ENCODE results near the gene SHROOM4. TPM values are rescaled to one million over a fixed set of nuclear protein-coding genes. Genes with fewer than 3 reads are reported as not detected.

SHROOM4 gene
- total RNA-seq, 1 experiment from 2014 or later = 7.1 TPM

- CTCF ChIA-PET = no interaction called here
- no peak overlapping the region for H3K27ac Mint-ChIP-seq
- no peaks in the 10 kb centered on the region for H3K9me3 Mint-ChIP-seq
Observed at GRCh38 chrX:50827996-50828395, 14.0 kb upstream of the SHROOM4 start.

GRCh38 chrX:50825825-50826224 lies 11.8 kb upstream of the SHROOM4 start:
- ATAC-seq (no peak), DNase-seq (ENCODE audit: low spot score) (no peak)
- H3K27ac Mint-ChIP-seq = no peak overlapping the region
- no peaks in the 10 kb centered on the region for H3K4me1 Mint-ChIP-seq
- no peaks in the 10 kb centered on the region for H3K36me3 Mint-ChIP-seq
- H3K4me3 Mint-ChIP-seq = no peak overlapping the region
- peaks cover 3% of the 10 kb centered on the region; the same call in 1 of the 2 replicates for H3K27me3 Mint-ChIP-seq (ENCODE audit: low read depth)
- TF ChIP-seq ATF1 (CRISPR knock-in tag; IDR thresholded peaks at IDR 0.05) = no peak
- no peak for TF ChIP-seq PRRX2 (CRISPR knock-in tag; IDR thresholded peaks at IDR 0.05)
- no peak for TF ChIP-seq E2F4 (CRISPR knock-in tag; IDR thresholded peaks at IDR 0.05; ENCODE audit: borderline replicate concordance, low read depth)
- no peak for TF ChIP-seq FOXP1 (CRISPR knock-in tag; IDR thresholded peaks at IDR 0.05; ENCODE audit: borderline replicate concordance)
- no peak for TF ChIP-seq ATF6 (CRISPR knock-in tag; IDR thresholded peaks at IDR 0.05)
- TF ChIP-seq HMGA2 (CRISPR knock-in tag; IDR thresholded peaks at IDR 0.05) = no peak
- TF ChIP-seq ZNF671 (CRISPR knock-in tag; IDR thresholded peaks at IDR 0.05) = no peak
- no peak for TF ChIP-seq ZBTB21 (CRISPR knock-in tag; IDR thresholded peaks at IDR 0.05; ENCODE audit: borderline replicate concordance)
- no peak for TF ChIP-seq MLX (CRISPR knock-in tag; IDR thresholded peaks at IDR 0.05)
- no peak for TF ChIP-seq MXD4 (CRISPR knock-in tag; IDR thresholded peaks at IDR 0.05; ENCODE audit: borderline replicate concordance)
- TF ChIP-seq E2F5 (CRISPR knock-in tag; IDR thresholded peaks at IDR 0.05) = no peak
- no peaks in the 10 kb centered on the region for H3K9me3 Mint-ChIP-seq
- POLR2A ChIA-PET = no interaction called here
- CTCF ChIA-PET = no interaction called here

More at GRCh38 chrX:50827996-50828395, 14.0 kb upstream of the SHROOM4 start:
- POLR2A ChIA-PET = no interaction called here
- no peak for DNase-seq (ENCODE audit: low spot score)
- Mint-ChIP-seq H3K27me3 (ENCODE audit: low read depth) (peaks cover 3% of the 10 kb centered on the region; the same call in 1 of the 2 replicates), H3K4me1 (no peaks in the 10 kb centered on the region), H3K4me3 (no peak overlapping the region), H3K36me3 (no peaks in the 10 kb centered on the region)
- no peak for ATAC-seq
- TF ChIP-seq FOXK1 (CRISPR knock-in tag; IDR thresholded peaks at IDR 0.05) (no peak), ZNF532 (CRISPR knock-in tag; IDR thresholded peaks at IDR 0.05; ENCODE audit: borderline replicate concordance) (no peak)

- CTCF ChIA-PET = no interaction called here
- TF ChIP-seq USF2 (CRISPR knock-in tag; IDR thresholded peaks at IDR 0.05) (no peak), NR3C1 (CRISPR knock-in tag; conservative IDR thresholded peaks at IDR 0.05; ENCODE audit: low read depth) (no peak), ETV6 (CRISPR knock-in tag; IDR thresholded peaks at IDR 0.05) (no peak), ZNF317 (CRISPR knock-in tag; IDR thresholded peaks at IDR 0.05; ENCODE audit: borderline replicate concordance, low read depth) (no peak), NFYB (CRISPR knock-in tag; conservative IDR thresholded peaks at IDR 0.05; ENCODE audit: low read depth) (no peak), TEAD1 (CRISPR knock-in tag; IDR thresholded peaks at IDR 0.05) (no peak)
Observed at GRCh38 chrX:50818986-50819385, 5.0 kb upstream of the SHROOM4 start.

More at GRCh38 chrX:50818986-50819385, 5.0 kb upstream of the SHROOM4 start:
- POLR2A ChIA-PET = no interaction called here
- H3K27me3 Mint-ChIP-seq (ENCODE audit: low read depth) = no peaks in the 10 kb centered on the region
- H3K4me1 Mint-ChIP-seq = peaks cover 12% of the 10 kb centered on the region
- DNase-seq (ENCODE audit: low spot score) = no peak
- no peak overlapping the region for H3K27ac Mint-ChIP-seq
- no peaks in the 10 kb centered on the region for H3K36me3 Mint-ChIP-seq
- no peaks in the 10 kb centered on the region for H3K9me3 Mint-ChIP-seq
- no peak for ATAC-seq
- no peak overlapping the region for H3K4me3 Mint-ChIP-seq

All from WTC11 (cell line).